OCI-LY1 (cell line): ENCODE results near the gene MTUS2.

Experiments used
- H2AFZ ChIP-seq: fragments of 200-600 bp; sonication (generic), shearing (Covaris generic); 2 replicates; pipeline ENCODE4 v1.6.0; 2014; ENCODE audit warnings: antibody characterized with exemption, mild to moderate bottlenecking, low read length
- H3F3A ChIP-seq: fragments of 200-600 bp; sonication (generic), shearing (Covaris generic); 2 replicates; pipeline ENCODE4 v1.6.0; 2014; ENCODE audit warnings: mild to moderate bottlenecking, antibody characterized with exemption, low read length, moderate library complexity; ENCODE audit not compliant: insufficient read depth
- H3K27ac ChIP-seq: fragments of 200-600 bp; sonication (generic); 2 replicates; pipeline ENCODE4 v1.5.1; 2014; ENCODE audit warnings: low read length, mixed run types, mild to moderate bottlenecking, low read depth; ENCODE audit not compliant: poor library complexity, severe bottlenecking
- H3K27me3 ChIP-seq: fragments of 200-600 bp; sonication (generic); 2 replicates; pipeline ENCODE4 v1.6.0; 2014; ENCODE audit warnings: antibody characterized with exemption, mild to moderate bottlenecking, low read length, moderate library complexity; ENCODE audit not compliant: insufficient read depth
- H3K36me3 ChIP-seq: fragments of 200-600 bp; sonication (generic); 2 replicates; pipeline ENCODE4 v1.6.1; 2014; ENCODE audit warnings: mild to moderate bottlenecking, antibody characterized with exemption, low read length, moderate library complexity, mixed read lengths; ENCODE audit not compliant: insufficient read depth
- H3K4me1 ChIP-seq: fragments of 200-600 bp; sonication (generic); 2 replicates; pipeline ENCODE4 v1.5.1; 2014; ENCODE audit warnings: mild to moderate bottlenecking, low read length, moderate library complexity; ENCODE audit not compliant: insufficient read depth, severe bottlenecking
- H3K4me2 ChIP-seq: fragments of 200-600 bp; sonication (generic), shearing (Covaris generic); 2 replicates; pipeline ENCODE4 v1.6.1; 2014; ENCODE audit warnings: low read length
- H3K4me3 ChIP-seq: fragments of 200-600 bp; sonication (generic); 2 replicates; pipeline ENCODE4 v1.5.1; 2014; ENCODE audit warnings: low read length, low read depth, mild to moderate bottlenecking, mixed read lengths; ENCODE audit not compliant: poor library complexity, severe bottlenecking
- H3K79me2 ChIP-seq: fragments of 200-600 bp; shearing (Covaris generic); 2 replicates; pipeline ENCODE4 v1.6.1; 2016; ENCODE audit warnings: mixed run types, low read length, mixed read lengths; ENCODE audit not compliant: insufficient read depth
- H3K9ac ChIP-seq: fragments of 200-600 bp; sonication (generic), shearing (Covaris generic); 2 replicates; pipeline ENCODE4 v1.6.1; 2014; ENCODE audit warnings: mild to moderate bottlenecking, low read length, mixed read lengths
- H3K9me2 ChIP-seq: fragments of 200-600 bp; sonication (generic), shearing (Covaris generic); 2 replicates; pipeline ENCODE4 v1.6.1; 2014; ENCODE audit warnings: low read depth, mild to moderate bottlenecking, low read length, mixed read lengths
- H3K9me3 ChIP-seq: fragments of 200-600 bp; shearing (Covaris generic); 2 replicates; pipeline ENCODE4 v1.6.1; 2014; ENCODE audit warnings: low read length, mixed read lengths
- H4K20me1 ChIP-seq: fragments of 200-600 bp; sonication (generic), shearing (Covaris generic); 2 replicates; pipeline ENCODE4 v1.6.0; 2016; ENCODE audit warnings: mild to moderate bottlenecking, low read length; ENCODE audit not compliant: insufficient read depth
- CTCF ChIP-seq: fragments of 200-600 bp; sonication (generic), shearing (Covaris generic); IDR thresholded peaks from 2 replicates; pipeline ENCODE4 v1.5.1; 2017; ENCODE audit warnings: mild to moderate bottlenecking, antibody characterized with exemption, low read length, moderate library complexity, mixed read lengths
- EZH2 ChIP-seq: fragments of 200-600 bp; sonication (generic), shearing (Covaris generic); IDR thresholded peaks from 2 replicates; pipeline ENCODE4 v1.8.0; 2017; ENCODE audit warnings: borderline replicate concordance, mixed run types, mild to moderate bottlenecking, antibody characterized with exemption, low read length, moderate library complexity, mixed read lengths

The MTUS2 gene

DNA sequence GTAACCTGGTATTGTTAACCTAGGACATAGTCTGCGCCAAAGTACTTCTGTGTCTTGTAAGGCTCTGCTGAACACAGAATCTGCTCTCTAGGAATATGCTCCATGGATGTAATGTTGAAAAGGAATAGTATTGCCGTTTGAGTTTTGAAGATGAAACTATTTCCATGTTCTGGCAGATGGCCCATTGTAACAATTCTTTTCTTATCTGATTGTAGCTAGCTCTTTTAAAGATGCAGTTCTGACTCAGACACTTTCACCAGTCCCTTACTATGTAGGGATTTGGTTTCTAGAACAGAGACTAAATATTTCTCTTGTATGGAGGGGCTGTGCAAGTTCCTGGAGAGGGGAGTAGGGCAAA lies 185.6 kb downstream of the MTUS2 start:
- Histone ChIP-seq H3K9me3 (no peaks in the 10 kb centered on the region), H3K4me3 (no peak overlapping the region), H3K27me3 (no peaks in the 10 kb centered on the region), H4K20me1 (no peaks in the 10 kb centered on the region), H3K9ac (no peak overlapping the region), H2AFZ (no peak overlapping the region), H3K79me2 (no peaks in the 10 kb centered on the region), H3K4me1 (no peaks in the 10 kb centered on the region), H3K36me3 (no peaks in the 10 kb centered on the region), H3K27ac (no peak overlapping the region), H3K4me2 (no peak overlapping the region), H3K9me2 (no peaks in the 10 kb centered on the region), H3F3A (no peaks in the 10 kb centered on the region)
- TF ChIP-seq EZH2 (no peak), CTCF (no peak)

DNA sequence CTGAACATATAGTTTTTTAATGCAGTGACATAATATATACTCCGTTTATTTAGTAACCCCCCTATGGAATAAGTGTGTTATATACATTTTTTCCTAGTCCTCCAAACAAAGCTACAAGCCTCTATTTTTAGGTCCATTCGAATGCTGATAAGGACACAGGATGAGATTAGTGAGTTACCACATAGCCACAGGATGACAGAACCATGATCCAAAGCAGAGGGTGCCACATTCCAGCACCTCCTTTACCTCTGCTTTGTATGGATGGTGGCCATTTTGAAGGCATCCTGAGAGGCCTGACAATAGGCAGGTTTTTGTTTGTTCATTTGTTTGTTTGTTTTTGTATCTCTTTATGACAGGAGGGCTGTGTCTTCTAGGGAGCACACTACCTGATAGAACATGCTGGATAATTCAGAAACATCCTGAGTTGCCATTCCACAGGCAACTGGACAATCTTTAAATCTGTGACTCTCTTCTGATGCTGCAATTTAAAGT lies 186.3 kb downstream of the MTUS2 start:
- H2AFZ ChIP-seq, result no peak overlapping the region
- H3K9me3 ChIP-seq, result no peaks in the 10 kb centered on the region
- H3K27me3 ChIP-seq, result no peaks in the 10 kb centered on the region
- H3K4me1 ChIP-seq, result no peaks in the 10 kb centered on the region
- H3K9ac ChIP-seq, result no peak overlapping the region
- H3K27ac ChIP-seq, result no peak overlapping the region
- no peaks in the 10 kb centered on the region for H3F3A ChIP-seq
- H3K79me2 ChIP-seq, result no peaks in the 10 kb centered on the region
- no peaks in the 10 kb centered on the region for H4K20me1 ChIP-seq
- no peaks in the 10 kb centered on the region for H3K36me3 ChIP-seq
- no peak overlapping the region for H3K4me3 ChIP-seq
- H3K9me2 ChIP-seq, result no peaks in the 10 kb centered on the region
- TF ChIP-seq CTCF (no peak), EZH2 (no peak)
- no peak overlapping the region for H3K4me2 ChIP-seq

- no peak overlapping the region for H3K4me2 ChIP-seq
- H3K9me2 ChIP-seq, result no peaks in the 10 kb centered on the region
- H3K27ac ChIP-seq, result no peak overlapping the region
- H3F3A ChIP-seq, result no peaks in the 10 kb centered on the region
- H3K36me3 ChIP-seq, result no peaks in the 10 kb centered on the region
- H3K4me1 ChIP-seq, result no peaks in the 10 kb centered on the region
- H2AFZ ChIP-seq, result no peak overlapping the region
- no peaks in the 10 kb centered on the region for H4K20me1 ChIP-seq
- TF ChIP-seq EZH2 (no peak), CTCF (no peak)
- H3K9ac ChIP-seq, result no peak overlapping the region
- H3K27me3 ChIP-seq, result no peaks in the 10 kb centered on the region
- no peaks in the 10 kb centered on the region for H3K9me3 ChIP-seq
- no peaks in the 10 kb centered on the region for H3K79me2 ChIP-seq
- no peak overlapping the region for H3K4me3 ChIP-seq
Observed at GRCh38 chr13:29008296-29008695, 188.2 kb downstream of the MTUS2 start.
